DND-41 (cell line): ENCODE results near the gene TXK.
A peak's percentile ranks its signal among the peaks of the same experiment; 100 is the strongest.

Source experiments
- ATAC-seq: fragments of 200-7000 bp; cut with Tn5 transposase; 3 replicates; pipeline ENCODE4 v1.9.1; 2021; ENCODE audit warnings: low read depth; ENCODE audit not compliant: insufficient read depth
- DNase-seq: peaks from one replicate; pipeline ENCODE4 v3.0.0-alpha.2; 2020
- H2AFZ ChIP-seq: 2 replicates; pipeline ENCODE4 v1.6.0; 2012; ENCODE audit warnings: low read depth, low read length
- H3K27ac ChIP-seq: 2 replicates; pipeline ENCODE4 v1.5.1; 2012; ENCODE audit warnings: low read length, inconsistent platforms
- H3K27me3 ChIP-seq: fragments of 200-600 bp; sonication (generic); 2 replicates; pipeline ENCODE4 v1.6.0; 2012; ENCODE audit warnings: low read length, mild to moderate bottlenecking, inconsistent platforms; ENCODE audit not compliant: insufficient read depth, poor library complexity
- H3K36me3 ChIP-seq: 2 replicates; pipeline ENCODE4 v1.5.1; 2012; ENCODE audit warnings: low read length, inconsistent platforms; ENCODE audit not compliant: insufficient read depth
- H3K4me1 ChIP-seq: 2 replicates; pipeline ENCODE4 v1.5.1; 2012; ENCODE audit warnings: mild to moderate bottlenecking, low read length; ENCODE audit not compliant: insufficient read depth
- H3K4me2 ChIP-seq: 2 replicates; pipeline ENCODE4 v1.6.0; 2012; ENCODE audit warnings: mild to moderate bottlenecking, moderate library complexity, low read length, inconsistent platforms; ENCODE audit not compliant: insufficient read depth
- H3K4me3 ChIP-seq, 2 experiments: fragments of 200-600 bp in 1 of 2; shearing (Covaris generic) in 1 of 2; 2 replicates each; pipeline ENCODE4 v1.5.1; 2012 to 2016; ENCODE audit warnings: inconsistent platforms in 2 of 2, low read length in 2 of 2, mild to moderate bottlenecking in 2 of 2, low read depth in 1 of 2, moderate library complexity in 1 of 2
- H3K79me2 ChIP-seq: 2 replicates; pipeline ENCODE4 v1.6.0; 2012; ENCODE audit warnings: low read length, inconsistent platforms; ENCODE audit not compliant: insufficient read depth
- H3K9ac ChIP-seq: 2 replicates; pipeline ENCODE4 v1.6.0; 2012; ENCODE audit warnings: low read depth, mild to moderate bottlenecking, inconsistent platforms, low read length, moderate library complexity
- H3K9me3 ChIP-seq: 2 replicates; pipeline ENCODE4 v1.5.1; 2012; ENCODE audit warnings: low read length, moderate library complexity, mild to moderate bottlenecking, inconsistent platforms; ENCODE audit not compliant: insufficient read depth, severe bottlenecking
- H4K20me1 ChIP-seq: 2 replicates; pipeline ENCODE4 v1.6.0; 2012; ENCODE audit warnings: low read length; ENCODE audit not compliant: insufficient read depth
- EZH2 ChIP-seq: IDR thresholded peaks from 3 replicates; pipeline ENCODE4 v1.6.1; 2012; ENCODE audit warnings: borderline replicate concordance, low read depth, mild to moderate bottlenecking, moderate library complexity, low read length, inconsistent platforms; ENCODE audit not compliant: severe bottlenecking
- TF ChIP-seq, protein P1 (sequence below): IDR thresholded peaks from 2 replicates; pipeline ENCODE4 v1.5.1; 2012; ENCODE audit warnings: borderline replicate concordance, low read length, moderate library complexity, mild to moderate bottlenecking; ENCODE audit not compliant: poor library complexity, severe bottlenecking; ENCODE audit errors: extremely low read depth

Gene TXK

DNA sequence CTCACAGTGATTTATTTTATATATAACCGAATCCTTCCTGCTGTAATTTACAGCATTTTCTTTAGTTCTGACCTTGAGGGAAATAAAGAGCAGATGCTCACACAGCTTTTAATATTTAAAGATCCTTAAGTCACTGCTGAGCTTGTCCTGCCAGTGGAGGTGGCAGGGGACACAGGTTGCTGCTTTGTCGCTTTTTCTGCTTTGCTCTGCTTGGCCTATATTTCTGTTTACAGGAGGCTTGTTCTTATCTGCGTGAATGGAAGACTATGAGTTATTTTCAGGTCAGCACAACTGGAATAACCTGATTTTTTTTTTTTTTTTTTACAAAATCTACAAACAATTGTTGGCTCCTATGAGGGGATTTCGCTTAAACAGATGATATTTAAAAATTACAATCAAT, 2.3 kb downstream of the TXK start:
- H3K9me3 ChIP-seq, result no peaks in the 10 kb centered on the region
- no peak overlapping the region for H3K27ac ChIP-seq
- DNase-seq, result no peak
- no peak overlapping the region for H2AFZ ChIP-seq
- no peak for ATAC-seq
- H3K4me1 ChIP-seq, result no peaks in the 10 kb centered on the region
- no peak for TF ChIP-seq EZH2
- TF ChIP-seq, protein P1, sequence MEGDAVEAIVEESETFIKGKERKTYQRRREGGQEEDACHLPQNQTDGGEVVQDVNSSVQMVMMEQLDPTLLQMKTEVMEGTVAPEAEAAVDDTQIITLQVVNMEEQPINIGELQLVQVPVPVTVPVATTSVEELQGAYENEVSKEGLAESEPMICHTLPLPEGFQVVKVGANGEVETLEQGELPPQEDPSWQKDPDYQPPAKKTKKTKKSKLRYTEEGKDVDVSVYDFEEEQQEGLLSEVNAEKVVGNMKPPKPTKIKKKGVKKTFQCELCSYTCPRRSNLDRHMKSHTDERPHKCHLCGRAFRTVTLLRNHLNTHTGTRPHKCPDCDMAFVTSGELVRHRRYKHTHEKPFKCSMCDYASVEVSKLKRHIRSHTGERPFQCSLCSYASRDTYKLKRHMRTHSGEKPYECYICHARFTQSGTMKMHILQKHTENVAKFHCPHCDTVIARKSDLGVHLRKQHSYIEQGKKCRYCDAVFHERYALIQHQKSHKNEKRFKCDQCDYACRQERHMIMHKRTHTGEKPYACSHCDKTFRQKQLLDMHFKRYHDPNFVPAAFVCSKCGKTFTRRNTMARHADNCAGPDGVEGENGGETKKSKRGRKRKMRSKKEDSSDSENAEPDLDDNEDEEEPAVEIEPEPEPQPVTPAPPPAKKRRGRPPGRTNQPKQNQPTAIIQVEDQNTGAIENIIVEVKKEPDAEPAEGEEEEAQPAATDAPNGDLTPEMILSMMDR, result no peak
- no peaks in the 10 kb centered on the region for H3K79me2 ChIP-seq
- H3K27me3 ChIP-seq, result peaks cover 5% of the 10 kb centered on the region
- no peaks in the 10 kb centered on the region for H3K36me3 ChIP-seq
- H4K20me1 ChIP-seq, result no peaks in the 10 kb centered on the region
- no peak overlapping the region for H3K9ac ChIP-seq
- H3K4me2 ChIP-seq, result no peak overlapping the region
- no peak overlapping the region for H3K4me3 ChIP-seq

DNA sequence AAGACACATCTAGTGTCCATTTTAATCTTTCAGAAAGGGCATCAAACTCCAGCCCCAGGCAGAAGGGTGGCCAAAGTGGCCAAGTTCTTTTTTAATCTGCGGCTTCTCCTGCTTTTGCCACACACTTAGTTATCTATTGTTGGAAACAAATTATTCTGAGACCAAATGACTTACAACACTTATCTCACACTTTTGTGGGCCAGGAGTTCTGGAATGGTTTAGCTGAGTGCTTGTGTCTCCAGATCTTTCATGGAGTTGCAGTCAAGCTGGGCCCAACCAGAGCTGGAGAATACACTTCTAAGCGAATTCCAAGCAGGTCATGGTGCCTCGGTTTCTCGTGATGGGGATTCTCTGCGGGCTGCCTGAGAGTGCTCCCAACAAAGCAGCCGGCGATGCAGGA, 4.0 kb downstream of the TXK start:
- H3K4me1 ChIP-seq, result no peaks in the 10 kb centered on the region
- no peak overlapping the region for H3K27ac ChIP-seq
- H3K4me2 ChIP-seq, result no peak overlapping the region
- no peak overlapping the region for H3K9ac ChIP-seq
- no peaks in the 10 kb centered on the region for H3K36me3 ChIP-seq
- no peak overlapping the region for H2AFZ ChIP-seq
- H3K4me3 ChIP-seq, result no peak overlapping the region
- H4K20me1 ChIP-seq, result no peaks in the 10 kb centered on the region
- no peak for TF ChIP-seq EZH2
- TF ChIP-seq, protein P1, result no peak
- ATAC-seq (no peak), DNase-seq (no peak)
- H3K79me2 ChIP-seq, result no peaks in the 10 kb centered on the region
- H3K9me3 ChIP-seq, result no peaks in the 10 kb centered on the region
- H3K27me3 ChIP-seq, result peaks cover 5% of the 10 kb centered on the region

DNA sequence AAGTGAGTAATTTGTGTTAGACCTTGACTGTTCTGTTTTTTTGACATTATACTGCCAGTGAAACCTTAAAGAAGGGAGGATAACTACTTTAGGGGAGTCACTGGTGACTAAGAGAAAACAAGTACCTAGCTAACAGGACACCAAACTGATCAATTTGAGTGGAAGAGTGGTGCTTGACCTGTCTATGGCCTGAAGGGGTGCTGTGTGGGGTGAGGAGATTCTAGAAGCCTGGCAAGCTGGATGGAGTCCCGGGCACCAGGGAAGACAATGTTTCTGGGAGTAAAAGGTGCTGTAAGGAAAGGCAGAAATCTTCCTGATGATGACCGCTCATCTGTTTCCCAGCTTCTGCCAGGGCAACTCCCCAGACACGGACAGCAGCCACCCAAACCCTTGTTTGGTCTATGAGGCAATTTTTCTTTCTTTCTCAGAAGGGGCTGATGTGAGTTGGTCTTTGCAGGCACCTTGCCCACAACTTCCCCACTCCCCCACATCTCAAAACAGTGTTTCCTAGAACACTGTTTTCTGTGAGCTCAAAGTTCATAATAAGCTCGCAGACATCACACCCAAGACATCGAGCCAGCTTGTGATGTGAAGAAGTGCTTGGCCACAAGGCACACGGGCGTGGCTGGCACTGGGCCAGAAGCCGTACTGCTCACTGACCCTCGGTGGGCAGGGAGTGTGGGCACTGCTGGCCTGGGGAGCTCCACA, 4.6 kb downstream of the TXK start:
- H3K27ac ChIP-seq, result no peak overlapping the region
- DNase-seq, result no peak
- no peak for TF ChIP-seq EZH2

DNA sequence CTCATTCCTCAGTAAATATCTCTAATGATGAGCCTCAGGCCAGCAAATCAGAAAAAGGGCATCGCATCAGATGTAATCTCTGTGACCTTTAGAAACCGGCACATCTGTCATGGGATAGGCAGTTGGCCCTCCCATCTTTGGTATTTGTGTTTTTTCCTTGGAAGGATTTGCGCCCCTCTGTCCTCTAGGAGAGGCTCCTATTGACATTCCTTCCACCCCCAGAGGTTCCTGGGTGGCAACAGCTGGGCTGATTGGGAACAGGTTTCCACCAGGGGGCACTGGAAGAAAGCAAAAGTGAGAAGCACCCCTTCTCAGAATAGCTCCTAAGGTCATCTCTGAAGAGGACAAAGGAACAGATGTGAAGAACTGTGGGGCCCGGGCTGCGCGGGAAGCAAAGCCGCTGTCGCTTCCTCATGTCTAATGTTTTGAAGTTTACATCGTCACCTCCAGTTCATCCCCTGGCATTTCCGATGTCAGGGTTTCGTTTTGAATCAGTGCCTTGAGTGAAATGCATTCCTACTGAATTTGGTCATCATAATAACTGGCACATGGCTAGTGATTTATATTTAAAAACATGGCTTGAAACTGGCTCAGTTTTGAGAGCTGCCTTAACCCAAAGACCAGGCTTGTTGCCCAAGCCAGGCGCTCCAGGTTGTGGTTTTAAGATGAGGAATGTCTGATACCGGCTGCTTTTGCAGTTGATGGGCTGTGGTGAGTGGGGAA, 6.2 kb downstream of the TXK start:
- no peak overlapping the region for H3K4me2 ChIP-seq

More for the DNA sequence above, 4.6 kb downstream of the TXK start:
- ATAC-seq, result no peak
- no peak overlapping the region for H3K4me3 ChIP-seq
- no peaks in the 10 kb centered on the region for H3K4me1 ChIP-seq
- no peak overlapping the region for H3K4me2 ChIP-seq
- H3K9ac ChIP-seq, result no peak overlapping the region
- H3K36me3 ChIP-seq, result no peaks in the 10 kb centered on the region
- no peaks in the 10 kb centered on the region for H3K9me3 ChIP-seq
- no peak overlapping the region for H2AFZ ChIP-seq
- peaks cover 5% of the 10 kb centered on the region for H3K27me3 ChIP-seq
- H3K79me2 ChIP-seq, result no peaks in the 10 kb centered on the region
- H4K20me1 ChIP-seq, result no peaks in the 10 kb centered on the region

More for the DNA sequence above, 6.2 kb downstream of the TXK start:
- Histone ChIP-seq H3K27ac (no peak overlapping the region), H3K79me2 (no peaks in the 10 kb centered on the region), H3K36me3 (no peaks in the 10 kb centered on the region), H3K27me3 (peaks cover 5% of the 10 kb centered on the region), H2AFZ (no peak overlapping the region), H3K9ac (no peak overlapping the region), H3K4me1 (no peaks in the 10 kb centered on the region), H3K9me3 (no peaks in the 10 kb centered on the region), H3K4me3 (no peak overlapping the region), H4K20me1 (no peaks in the 10 kb centered on the region)
- DNase-seq, result peak; percentile 18
- no peak for TF ChIP-seq EZH2
- TF ChIP-seq, protein P1, result peak; percentile 47
- ATAC-seq, result 0 out of 3 replicates have a peak, but pooled peaks have one; percentile 42
